Ecto neural progenitor cell (in vitro differentiated cells): ENCODE results near the gene ZNF268.
"Not testable (repeated sequence)": the region's sequence is repeated elsewhere in the genome, so short reads cannot be mapped to it uniquely, and the experiment has no call there.

Source experiments
- DNase-seq: peaks from one replicate; pipeline ENCODE4 v3.0.0-alpha.2; 2018; ENCODE audit warnings: low spot score

ZNF268 gene

DNA sequence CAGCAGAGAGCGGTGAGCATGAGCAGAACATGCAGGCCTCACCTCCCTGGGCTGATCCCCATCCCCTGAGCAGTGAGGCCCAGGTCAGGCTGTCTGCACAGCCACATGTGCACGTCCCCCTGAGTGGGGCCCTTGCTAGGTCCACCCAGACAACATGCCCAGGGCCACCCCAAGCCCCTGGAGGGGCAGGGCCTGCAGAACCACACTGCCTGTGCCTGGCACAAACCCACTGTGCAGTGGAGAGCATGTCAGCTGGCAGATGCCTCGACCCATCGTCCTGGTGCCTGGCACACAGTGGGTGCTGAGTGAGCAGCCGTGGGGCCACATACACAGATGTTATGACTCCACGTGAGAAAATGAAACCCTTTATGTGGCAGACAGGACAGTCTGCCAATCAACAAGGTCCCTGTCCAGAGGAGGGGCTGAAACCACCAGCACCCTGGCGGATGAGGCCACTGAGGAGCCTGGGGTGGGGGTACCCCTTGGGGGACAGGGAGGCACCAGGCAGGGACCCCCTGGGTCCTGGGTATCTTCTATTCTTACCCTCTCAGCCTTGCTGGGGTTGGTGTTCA is 46.1 kb downstream of the ZNF268 start:
- no peak for DNase-seq

- no peak for DNase-seq
Measured at GRCh38 chr12:133231001-133231400, 49.7 kb downstream of the ZNF268 start.

DNA sequence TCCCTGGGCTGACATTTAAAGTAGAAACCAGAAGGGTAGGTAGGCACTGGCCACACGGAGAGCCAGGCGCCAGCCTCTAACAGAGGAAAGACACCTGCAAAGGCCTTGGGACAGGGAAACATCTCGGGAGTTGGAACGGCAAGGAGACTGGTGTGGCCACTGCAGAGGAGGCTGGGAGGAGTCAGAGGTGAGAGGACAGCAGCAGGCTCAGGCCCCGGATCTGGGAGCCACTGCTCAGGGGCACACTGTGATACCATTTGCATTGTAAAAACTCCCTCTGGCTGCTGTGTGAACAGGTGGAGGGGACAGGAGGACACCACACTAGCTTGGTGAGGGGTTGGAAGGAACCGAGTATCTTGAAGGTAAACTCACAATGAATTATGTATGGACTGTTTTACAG is 51.7 kb downstream of the ZNF268 start:
- DNase-seq = no peak

GRCh38 chr12:133233993-133234564 is 52.8 kb downstream of the ZNF268 start:
- DNase-seq = no peak

DNA sequence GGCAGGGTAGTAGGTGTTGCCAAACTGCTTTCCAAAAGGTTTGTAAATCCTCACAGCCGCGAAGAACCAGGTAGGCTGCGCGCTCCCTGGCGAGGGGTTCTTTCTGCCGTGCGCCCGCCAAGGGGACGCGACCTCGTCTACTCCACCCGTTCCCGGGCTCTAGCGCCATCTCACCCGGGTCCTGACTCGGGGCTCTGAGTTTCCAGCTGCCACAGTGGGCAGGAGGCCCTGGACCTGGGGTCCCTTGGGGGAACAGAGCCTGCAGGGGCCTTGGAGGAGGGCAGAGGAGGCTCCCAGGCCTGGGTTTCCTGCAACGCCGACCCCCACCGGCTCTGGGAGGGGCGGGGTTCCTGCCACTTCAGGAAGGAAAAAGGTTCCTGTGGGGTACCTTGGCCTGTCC is 53.7 kb downstream of the ZNF268 start:
- no peak for DNase-seq

DNA sequence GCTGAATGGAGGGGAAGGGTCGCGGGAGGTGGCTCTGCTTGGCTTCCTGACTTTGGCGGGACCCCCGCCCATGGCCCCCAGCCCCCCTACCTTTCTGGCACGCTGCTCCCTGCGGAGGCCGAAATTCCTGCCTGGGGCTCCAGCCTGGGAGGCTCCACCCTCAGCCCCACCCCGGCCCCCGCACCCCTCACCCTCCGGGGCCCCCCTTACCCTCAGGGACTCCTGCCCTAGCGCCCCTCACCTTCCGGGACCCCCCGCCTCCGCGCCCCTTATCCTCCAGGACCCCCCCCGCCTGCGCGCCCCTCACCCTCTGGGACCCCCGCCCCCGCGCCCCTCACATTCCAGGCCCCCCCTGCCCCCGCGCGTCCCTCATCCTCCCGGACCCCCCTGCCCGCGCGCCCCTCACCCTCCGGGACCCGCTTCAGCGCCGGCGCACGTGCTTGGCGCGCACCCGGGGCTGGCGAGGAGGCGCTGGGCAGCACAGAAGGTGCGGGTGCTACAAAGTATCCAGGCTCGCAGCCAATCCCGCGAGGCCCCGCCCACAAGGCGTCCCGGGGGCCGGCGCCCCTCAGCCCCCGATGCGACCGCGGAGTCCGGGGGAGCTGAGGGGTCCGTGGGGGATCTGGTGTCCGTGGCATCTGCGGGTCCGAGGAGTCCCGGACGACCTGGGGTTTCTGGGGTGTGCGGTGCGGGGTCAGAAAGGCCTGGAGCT is 54.3 kb downstream of the ZNF268 start, which contains the start of gene ANHX:
Gene ANHX, minus strand, starts transcription at position 477 of the 712 bp plus-strand sequence. CDS start 1,521 bp downstream, outside the sequence.
- no peak for DNase-seq

DNA sequence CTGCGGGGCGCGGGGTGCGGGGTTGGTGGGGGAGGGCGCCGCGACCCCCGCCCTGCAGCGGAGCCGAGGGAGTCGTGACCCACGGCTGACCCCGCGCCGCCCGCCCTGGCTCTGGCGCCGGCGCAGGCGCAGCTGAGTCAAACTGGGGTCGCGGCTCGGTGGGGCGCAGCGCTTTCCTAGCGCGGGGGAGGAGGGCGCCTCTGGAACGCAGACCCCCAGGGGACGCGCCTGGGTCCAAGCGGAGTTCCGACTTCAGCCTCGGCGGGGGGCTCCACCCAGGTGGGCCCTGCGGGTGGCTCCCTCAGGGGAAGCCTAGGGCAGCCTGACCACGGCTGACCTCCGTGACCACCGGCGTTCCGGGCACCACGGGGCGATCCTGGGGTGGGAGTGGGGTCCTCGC is 54.8 kb downstream of the ZNF268 start:
- DNase-seq = no peak

DNA sequence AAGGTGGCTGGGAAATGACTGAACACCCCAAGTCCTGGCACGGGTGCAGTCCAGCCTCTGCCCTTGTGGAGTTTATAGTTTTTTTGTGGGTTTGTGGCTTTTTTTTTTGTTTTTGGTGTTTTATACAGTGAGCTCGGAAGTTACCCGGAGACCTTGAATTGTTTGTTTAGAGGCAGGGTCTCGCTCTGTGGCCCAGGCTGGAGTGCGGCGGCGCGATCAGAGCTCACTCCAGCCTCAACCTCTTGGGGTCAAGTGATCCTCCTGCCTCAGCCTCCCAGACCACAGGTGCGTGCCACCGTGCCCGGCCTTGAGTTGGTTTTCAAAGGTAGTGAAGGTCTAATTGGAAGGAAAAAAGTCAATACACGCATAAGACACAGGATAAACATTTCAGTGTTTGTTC is 55.3 kb downstream of the ZNF268 start:
- DNase-seq = no peak

DNA sequence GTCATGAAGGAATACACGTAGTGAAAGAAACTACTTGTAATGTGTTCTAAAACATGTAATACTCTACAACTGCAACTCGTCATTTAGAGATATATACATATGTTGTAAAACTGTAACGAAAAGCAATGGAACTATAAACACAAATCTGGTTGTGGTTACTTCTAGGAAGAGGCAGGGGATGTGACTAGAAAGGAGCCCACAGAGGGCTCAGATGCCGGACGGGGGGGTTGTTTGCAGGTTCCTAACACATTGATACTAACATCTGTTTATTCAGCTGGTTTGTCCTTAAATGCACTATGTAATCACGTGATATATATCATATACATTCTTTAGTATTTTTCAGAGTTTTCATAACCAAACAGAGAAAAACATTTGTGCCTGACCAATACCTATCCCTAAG is 70.4 kb downstream of the ZNF268 start:
- no peak for DNase-seq

DNA sequence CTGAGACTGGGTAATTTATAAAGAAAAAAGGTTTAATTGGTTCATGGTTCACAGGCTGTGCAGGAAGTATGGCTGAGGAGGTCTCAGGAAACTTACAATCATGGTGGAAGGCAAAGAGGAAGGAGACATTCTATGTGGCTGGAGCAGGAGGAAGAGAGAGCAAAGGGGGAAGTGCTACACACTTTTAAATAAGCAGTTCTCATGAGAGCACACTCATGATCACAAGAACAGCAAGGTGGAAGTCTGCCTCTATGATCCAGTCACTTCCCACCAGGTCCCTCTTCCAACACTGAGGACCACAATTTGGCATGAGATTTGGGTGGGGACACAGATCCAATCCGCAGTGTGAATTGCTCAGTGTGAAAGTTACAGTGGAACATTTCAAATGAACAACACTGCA is 74.5 kb downstream of the ZNF268 start:
- not testable (repeated sequence) for DNase-seq

- no peak for DNase-seq
Measured at GRCh38 chr12:133256321-133256720, 75.0 kb downstream of the ZNF268 start.

DNA sequence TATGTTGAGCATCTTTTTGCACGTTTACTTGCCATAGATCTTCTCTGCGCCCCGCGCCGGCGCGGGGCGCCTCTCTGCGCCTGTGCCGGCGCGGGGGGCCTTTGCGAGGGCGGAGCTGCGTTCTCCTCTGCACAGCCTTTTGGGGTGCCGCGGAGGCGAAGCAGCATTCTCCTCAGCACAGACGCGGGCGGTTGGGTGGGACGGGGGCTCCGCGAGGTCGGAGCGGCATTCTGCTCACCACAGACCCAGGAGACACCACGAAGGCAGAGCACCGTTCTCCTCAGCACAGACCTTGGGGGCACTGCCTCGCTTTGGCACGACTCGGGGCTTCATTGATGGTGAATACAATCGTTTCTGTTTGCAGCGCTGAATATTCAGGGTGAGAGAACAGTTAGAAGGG is 82.9 kb downstream of the ZNF268 start:
- no peak for DNase-seq
